ENCODE data around the gene HTT. TPM values are rescaled to one million over a fixed set of nuclear protein-coding genes. Genes with fewer than 3 reads are reported as not detected.

The HTT gene
- total RNA-seq, 4 donors from 2014 or later = 31.1 to 48.6 (median 43.0) TPM

GRCh38 chr4:3218824-3219760, 144.6 kb downstream of the HTT start:
- no peaks in the 10 kb centered on the region for H3K27me3 ChIP-seq
- H3K36me3 ChIP-seq = peaks cover 0 to 98% of the 10 kb centered on the region in 2 donors
- TF ChIP-seq POLR2A (IDR thresholded peaks at IDR 0.05) (no peak), EP300 (IDR thresholded peaks at IDR 0.05) (no peak), CTCF (IDR thresholded peaks at IDR 0.05) (no peak), POLR2AphosphoS5 (IDR thresholded peaks at IDR 0.05) (no peak)
- no peak overlapping the region for H3K4me3 ChIP-seq
- H3K4me1 ChIP-seq = no peaks in the 10 kb centered on the region
- WGBS, 2 donors (ENCODE audit: low coverage in 1 of 2) = 92 to 95% methylated on average over 4 to 18 of the region's 20 CpGs
- H3K9me3 ChIP-seq = no peaks in the 10 kb centered on the region
- no peak overlapping the region for H3K27ac ChIP-seq
- ATAC-seq = no peak

GRCh38 chr4:3219761-3220475, 145.4 kb downstream of the HTT start:
- Histone ChIP-seq H3K27me3 (no peaks in the 10 kb centered on the region), H3K4me3 (no peak overlapping the region), H3K27ac (no peak overlapping the region), H3K4me1 (no peaks in the 10 kb centered on the region), H3K9me3 (no peaks in the 10 kb centered on the region), H3K36me3 (peaks cover 0 to 98% of the 10 kb centered on the region in 2 donors)
- ATAC-seq = no peak
- 37 to 78% methylated on average over 3 to 5 of the region's 9 CpGs for WGBS, 2 donors (ENCODE audit: low coverage in 1 of 2)
- TF ChIP-seq POLR2A (IDR thresholded peaks at IDR 0.05) = no peak

- Histone ChIP-seq H3K4me1 (no peaks in the 10 kb centered on the region), H3K27ac (no peak overlapping the region), H3K4me3 (no peak overlapping the region), H3K27me3 (no peaks in the 10 kb centered on the region), H3K9me3 (no peaks in the 10 kb centered on the region), H3K36me3 (peaks cover 0 to 98% of the 10 kb centered on the region in 2 donors)
- TF ChIP-seq POLR2AphosphoS5 (IDR thresholded peaks at IDR 0.05) (no peak), EP300 (IDR thresholded peaks at IDR 0.05) (no peak), POLR2A (IDR thresholded peaks at IDR 0.05) (no peak)
- WGBS, 2 donors (ENCODE audit: low coverage in 1 of 2) = 68 to 72% methylated on average over 5 to 7 of the region's 8 CpGs
- ATAC-seq = no peak
Observed at GRCh38 chr4:3220476-3221183, 146.1 kb downstream of the HTT start.

GRCh38 chr4:3221184-3221494, 146.7 kb downstream of the HTT start:
- Histone ChIP-seq H3K36me3 (peaks cover 0 to 98% of the 10 kb centered on the region in 2 donors), H3K4me1 (peaks cover 0 to 3% (median 0%) of the 10 kb centered on the region in 3 donors), H3K9me3 (no peaks in the 10 kb centered on the region), H3K27me3 (no peaks in the 10 kb centered on the region), H3K4me3 (no peak overlapping the region), H3K27ac (no peak overlapping the region)
- TF ChIP-seq CTCF (IDR thresholded peaks at IDR 0.05) (no peak), POLR2A (IDR thresholded peaks at IDR 0.05) (no peak), POLR2AphosphoS5 (IDR thresholded peaks at IDR 0.05) (no peak), EP300 (IDR thresholded peaks at IDR 0.05) (no peak)
- ATAC-seq = no peak
- WGBS, 2 donors (ENCODE audit: low coverage in 1 of 2) = 88% methylated on average over 7 of the region's 8 CpGs; no CpG with 5 or more reads in 1 of the 2 donors

DNA sequence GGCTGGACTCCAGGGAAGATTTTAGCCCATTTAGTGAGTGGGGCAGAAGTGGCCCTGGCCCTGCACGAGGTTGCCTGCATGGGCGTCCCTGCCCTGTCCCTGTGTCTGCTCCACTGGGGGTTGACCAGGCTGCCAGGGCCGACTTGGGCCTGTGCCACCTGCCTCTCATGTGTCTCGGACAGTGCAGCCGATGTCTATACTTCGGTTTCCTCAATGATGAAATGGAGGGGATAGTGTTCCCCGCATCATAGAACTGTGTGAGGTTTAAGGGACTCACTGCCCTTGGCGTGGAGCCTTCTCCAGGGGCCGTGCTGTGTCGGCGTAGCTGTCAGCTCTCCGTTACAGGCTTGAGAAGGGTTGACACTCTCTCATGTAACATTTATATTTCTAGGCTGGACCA, 147.5 kb downstream of the HTT start:
- peaks cover 0 to 100% of the 10 kb centered on the region in 2 donors for H3K36me3 ChIP-seq
- WGBS, 2 donors (ENCODE audit: low coverage in 1 of 2) = 82 to 94% methylated on average over 3 to 6 of the region's 12 CpGs
- no peaks in the 10 kb centered on the region for H3K9me3 ChIP-seq
- H3K4me3 ChIP-seq = no peak overlapping the region
- H3K27me3 ChIP-seq = no peaks in the 10 kb centered on the region
- peaks cover 0 to 12% (median 0%) of the 10 kb centered on the region in 3 donors for H3K4me1 ChIP-seq
- H3K27ac ChIP-seq = no peak overlapping the region
- TF ChIP-seq CTCF (IDR thresholded peaks at IDR 0.05) (no peak), POLR2A (IDR thresholded peaks at IDR 0.05) (no peak), POLR2AphosphoS5 (IDR thresholded peaks at IDR 0.05) (no peak), EP300 (IDR thresholded peaks at IDR 0.05) (no peak)
- ATAC-seq = no peak
